Measurements from ENCODE around the gene RGS14. TPM values are rescaled to one million over a fixed set of nuclear protein-coding genes. Genes with fewer than 3 reads are reported as not detected.

Gene RGS14
- total RNA-seq, 1 experiment from 2014 or later = 4.8 TPM

DNA sequence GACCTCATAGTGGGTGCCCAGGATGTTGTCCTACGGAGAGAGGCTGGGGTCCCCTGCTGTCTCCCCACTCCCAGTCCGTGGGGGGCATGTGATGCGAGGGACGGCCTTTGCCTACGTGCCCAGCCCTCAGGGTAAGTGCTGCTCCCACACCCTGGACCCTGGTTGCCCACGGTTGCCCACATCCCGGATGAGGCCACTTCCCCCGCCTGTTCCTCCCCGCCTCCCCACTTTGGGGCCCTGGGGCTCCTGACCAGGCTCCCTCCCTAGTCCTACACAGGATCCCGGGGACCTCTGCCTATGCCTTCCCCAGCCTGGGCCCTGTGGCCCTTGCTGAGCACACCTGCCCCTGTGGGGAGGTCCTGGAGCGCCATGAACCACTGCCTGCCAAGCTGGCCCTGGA, 28.0 kb downstream of the RGS14 start:
- H3K27ac ChIP-seq = no peak overlapping the region
- no peak overlapping the region for H3K4me3 ChIP-seq
- H3K9me3 ChIP-seq (replicated peaks) = no peaks in the 10 kb centered on the region
- H3K27me3 ChIP-seq = peaks cover 24% of the 10 kb centered on the region
- no peak for DNase-seq
- H3K36me3 ChIP-seq = no peaks in the 10 kb centered on the region
- H3K4me1 ChIP-seq = no peaks in the 10 kb centered on the region; the same call in 1 of the 2 replicates

DNA sequence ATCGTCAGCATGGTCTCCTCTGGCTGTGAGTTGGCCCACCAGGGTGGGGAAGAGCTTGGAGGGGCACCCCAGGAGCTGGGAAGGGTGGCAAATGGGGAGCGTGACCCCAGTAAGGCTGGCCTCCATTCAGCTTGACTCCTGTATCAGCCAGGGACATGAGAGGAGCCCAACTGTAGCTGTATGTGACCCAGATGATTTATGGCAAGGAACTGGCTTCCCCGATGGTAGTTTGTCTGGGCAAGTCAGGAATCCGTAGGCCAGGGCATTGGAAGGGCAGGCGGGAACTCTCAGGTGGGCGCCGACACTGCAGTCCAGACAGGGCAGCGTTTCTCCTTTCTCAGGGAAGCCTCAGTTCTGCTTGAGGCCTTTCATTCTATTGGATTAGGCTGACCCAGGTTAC, 28.8 kb downstream of the RGS14 start:
- Histone ChIP-seq H3K4me3 (no peak overlapping the region), H3K36me3 (no peaks in the 10 kb centered on the region), H3K27ac (no peak overlapping the region), H3K27me3 (peaks cover 24% of the 10 kb centered on the region), H3K4me1 (no peaks in the 10 kb centered on the region; the same call in 1 of the 2 replicates), H3K9me3 (replicated peaks) (no peaks in the 10 kb centered on the region)
- DNase-seq = no peak

DNA sequence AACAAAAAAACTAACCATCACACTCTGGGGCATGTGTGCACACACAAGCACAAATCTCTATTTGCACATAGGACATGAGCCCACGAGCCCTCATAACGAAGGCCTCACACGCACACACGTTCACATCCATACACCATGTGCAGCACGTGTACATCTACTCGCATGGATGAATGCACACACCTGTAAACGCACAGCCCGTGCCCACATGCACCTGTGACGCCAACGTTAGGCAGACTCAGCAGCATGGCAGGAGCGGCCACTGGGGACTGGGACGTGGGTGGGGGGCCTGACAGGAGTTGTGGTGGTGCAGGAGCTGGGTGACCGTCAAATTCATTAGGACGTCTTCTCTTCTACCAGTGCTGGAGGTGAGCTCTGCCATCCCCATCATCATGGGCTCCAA, 29.7 kb downstream of the RGS14 start:
- Histone ChIP-seq H3K9me3 (replicated peaks) (no peaks in the 10 kb centered on the region), H3K4me1 (no peaks in the 10 kb centered on the region; the same call in 1 of the 2 replicates), H3K27me3 (peaks cover 21% of the 10 kb centered on the region), H3K36me3 (no peaks in the 10 kb centered on the region), H3K27ac (no peak overlapping the region), H3K4me3 (no peak overlapping the region)
- DNase-seq = no peak

DNA sequence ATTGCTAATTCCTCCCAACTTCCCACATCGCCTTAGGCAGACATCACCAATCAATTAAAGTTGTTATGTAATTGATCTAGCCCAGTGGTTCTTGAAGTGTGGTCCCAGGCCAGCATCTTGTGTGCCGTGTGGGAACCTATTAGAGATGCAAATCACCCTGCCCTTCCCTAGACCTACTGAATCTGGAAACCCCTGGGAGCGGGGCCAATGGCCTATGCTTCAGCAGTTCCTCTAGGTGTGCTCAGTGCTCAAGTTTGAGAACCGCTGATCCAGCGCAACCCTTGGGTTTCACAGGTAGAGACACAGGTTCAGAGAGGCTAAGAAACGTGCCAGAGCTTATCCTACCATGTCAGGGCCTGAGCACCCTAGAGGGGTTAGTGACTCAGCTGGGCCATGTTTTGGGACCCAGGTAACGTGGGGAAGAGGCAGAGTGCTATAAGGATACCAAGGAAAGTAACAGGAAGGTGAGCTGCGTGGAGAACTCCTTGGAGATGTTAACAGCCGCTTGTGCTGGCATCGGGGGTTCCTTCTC, 30.9 kb downstream of the RGS14 start:
- Histone ChIP-seq H3K4me1 (no peaks in the 10 kb centered on the region; the same call in 1 of the 2 replicates), H3K9me3 (replicated peaks) (no peaks in the 10 kb centered on the region), H3K27me3 (peaks cover 16% of the 10 kb centered on the region), H3K27ac (no peak overlapping the region), H3K36me3 (no peaks in the 10 kb centered on the region), H3K4me3 (no peak overlapping the region)
- no peak for DNase-seq

DNA sequence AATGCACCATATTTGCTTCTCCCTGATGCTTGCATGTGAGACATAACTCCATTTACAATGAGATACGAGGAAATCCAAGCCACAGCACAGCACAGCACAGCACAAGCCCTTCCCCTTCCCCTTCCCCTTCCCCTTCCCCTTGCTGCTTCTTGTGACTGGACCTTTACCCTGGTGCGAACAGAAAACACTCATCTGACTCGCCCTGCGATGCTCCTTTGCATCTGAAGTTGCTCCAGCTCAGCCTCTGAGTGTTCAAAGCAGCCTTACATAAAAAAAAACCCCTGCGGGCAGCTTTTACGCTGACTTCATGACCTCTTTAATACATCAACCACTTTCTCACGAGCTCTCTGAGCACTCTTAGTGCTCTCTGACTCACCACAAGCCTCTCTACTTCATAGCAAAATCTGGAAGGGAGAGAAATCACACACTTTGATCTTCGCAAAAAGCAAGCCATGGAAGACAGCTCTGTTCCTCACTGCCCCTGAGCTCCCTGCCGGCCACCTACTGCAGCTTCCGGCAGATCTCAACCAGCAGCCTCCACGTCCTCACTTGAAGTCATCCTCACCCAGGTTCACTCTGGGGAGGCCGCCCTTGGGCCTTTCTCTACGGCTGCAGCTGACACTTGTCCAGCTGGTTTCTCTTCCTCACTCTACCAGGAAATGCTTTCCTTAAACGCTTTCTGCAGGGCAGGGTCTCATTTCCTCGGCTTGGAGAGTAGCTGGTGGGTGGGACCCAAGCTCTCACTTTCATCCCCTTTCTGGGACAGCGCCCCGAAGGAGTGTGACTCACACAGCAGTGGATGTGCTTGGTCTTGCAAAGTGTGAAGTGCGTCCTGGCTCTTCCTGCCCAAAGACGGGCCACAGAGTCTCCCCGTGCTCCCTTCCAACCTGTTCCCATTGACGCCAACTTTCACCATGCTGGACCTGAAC, 31.8 kb downstream of the RGS14 start:
- no peaks in the 10 kb centered on the region for H3K9me3 ChIP-seq (replicated peaks)
- peak in 1 of 2 experiments; percentile 42 for DNase-seq
- H3K4me1 ChIP-seq = no peaks in the 10 kb centered on the region; the same call in 1 of the 2 replicates
- no peak overlapping the region for H3K27ac ChIP-seq
- peaks cover 9% of the 10 kb centered on the region for H3K27me3 ChIP-seq
- no peak overlapping the region for H3K4me3 ChIP-seq
- H3K36me3 ChIP-seq = no peaks in the 10 kb centered on the region

DNA sequence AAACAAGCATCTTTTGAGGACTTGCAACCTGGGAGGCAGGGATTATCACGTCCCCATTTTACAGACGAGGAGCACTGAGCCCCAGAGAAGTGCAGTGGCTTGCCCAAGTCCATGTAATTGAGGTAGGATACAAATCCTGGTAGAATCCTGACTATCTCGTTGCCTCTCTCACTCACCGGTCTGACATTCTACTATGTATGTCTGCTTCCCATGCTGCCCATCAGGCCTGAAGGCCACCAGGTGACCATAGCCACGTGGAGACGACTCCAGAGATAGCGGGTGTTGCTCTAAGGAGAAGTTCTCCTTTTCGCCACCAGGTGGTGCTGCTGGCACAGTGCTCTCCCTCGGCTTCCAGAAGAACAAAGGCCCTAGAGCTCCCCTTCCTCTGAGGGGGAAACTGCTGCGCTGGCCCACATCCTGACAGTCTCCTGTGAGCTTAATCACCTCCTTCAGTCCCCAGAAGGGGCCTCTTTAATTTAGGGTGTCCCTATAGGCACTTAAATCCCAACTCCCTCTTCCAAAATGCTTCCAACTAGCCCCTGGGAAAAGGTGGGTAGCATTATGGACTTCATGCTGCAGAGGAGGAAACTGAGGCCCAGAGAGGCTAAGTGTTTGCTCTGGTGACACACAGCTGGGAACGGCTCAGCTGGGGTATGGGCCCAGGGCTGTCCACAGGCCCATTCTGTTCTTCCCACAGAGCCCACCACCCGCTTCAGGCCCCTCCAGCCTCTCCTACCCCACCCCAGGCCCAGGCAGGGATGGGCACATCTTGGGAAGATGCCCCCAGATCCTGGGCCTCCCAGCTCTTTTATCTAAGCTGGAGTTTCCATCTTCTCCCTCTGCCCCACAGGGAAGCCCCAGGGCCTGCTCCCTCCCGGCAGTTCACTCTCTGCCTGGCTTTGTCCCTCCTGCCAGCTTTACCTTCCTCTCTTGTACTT, 32.9 kb downstream of the RGS14 start:
- Histone ChIP-seq H3K9me3 (replicated peaks) (no peaks in the 10 kb centered on the region), H3K27ac (no peak overlapping the region)

DNA sequence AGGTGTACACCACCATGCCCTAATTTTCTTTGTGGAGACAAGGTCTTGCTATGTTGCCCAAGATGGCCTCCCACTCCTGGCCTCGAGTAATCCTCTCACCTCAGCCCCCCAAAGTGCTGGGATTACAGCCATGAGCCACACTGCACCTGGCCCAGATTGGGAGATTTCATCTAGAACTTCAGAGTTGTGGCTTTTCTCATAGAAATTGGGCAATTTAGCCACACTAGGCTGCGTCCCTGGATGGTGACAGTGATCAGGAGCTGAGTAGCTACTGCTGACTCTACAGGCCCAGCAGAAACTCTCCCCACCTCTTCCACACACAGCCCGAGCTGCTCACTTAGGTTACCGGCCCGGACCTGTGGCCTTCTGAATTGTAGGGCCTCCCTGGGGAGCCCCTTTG, 35.0 kb downstream of the RGS14 start:
- H3K36me3 ChIP-seq = no peaks in the 10 kb centered on the region
- H3K27ac ChIP-seq = no peak overlapping the region
- no peak for DNase-seq
- no peak overlapping the region for H3K4me3 ChIP-seq
- no peaks in the 10 kb centered on the region; the same call in 1 of the 2 replicates for H3K4me1 ChIP-seq
- H3K27me3 ChIP-seq = peaks cover 12% of the 10 kb centered on the region
- H3K9me3 ChIP-seq (replicated peaks) = no peaks in the 10 kb centered on the region

More for the DNA sequence above, 32.9 kb downstream of the RGS14 start:
- no peak overlapping the region for H3K4me3 ChIP-seq
- DNase-seq = peak; percentile 85 to 95
- H3K4me1 ChIP-seq = no peaks in the 10 kb centered on the region; the same call in 1 of the 2 replicates
- H3K27me3 ChIP-seq = peaks cover 15% of the 10 kb centered on the region
- H3K36me3 ChIP-seq = no peaks in the 10 kb centered on the region

DNA sequence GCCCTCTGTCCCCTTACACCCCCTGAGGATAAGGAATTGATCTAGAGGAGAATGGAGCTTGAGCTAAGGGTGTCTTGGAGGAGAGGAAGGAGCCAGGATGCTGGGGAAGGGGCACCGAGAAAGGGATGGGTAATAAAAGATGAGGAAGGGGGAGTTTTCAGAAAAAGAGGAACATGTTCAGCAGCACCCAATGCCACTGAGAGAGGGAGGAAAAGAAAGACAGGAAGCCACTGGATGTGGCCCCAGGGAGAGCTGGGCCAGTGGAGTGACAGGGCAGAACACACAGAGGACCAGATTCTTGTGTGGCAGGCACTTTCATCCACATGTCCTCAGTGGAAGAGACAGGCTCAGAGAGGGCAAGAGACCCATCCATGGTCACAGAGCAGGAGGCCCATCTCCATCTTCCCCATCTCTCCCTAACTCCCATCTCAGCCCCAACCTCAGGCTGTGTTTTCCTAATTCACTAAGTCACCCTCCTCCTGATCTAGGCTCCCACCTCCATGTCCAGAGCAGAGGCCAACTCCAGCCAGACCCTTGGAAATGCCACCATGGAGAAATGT, 35.6 kb downstream of the RGS14 start:
- no peak for DNase-seq
- H3K9me3 ChIP-seq (replicated peaks) = no peaks in the 10 kb centered on the region
- H3K4me1 ChIP-seq = no peaks in the 10 kb centered on the region; the same call in 1 of the 2 replicates
- H3K36me3 ChIP-seq = no peaks in the 10 kb centered on the region
- H3K4me3 ChIP-seq = no peak overlapping the region
- peaks cover 12% of the 10 kb centered on the region for H3K27me3 ChIP-seq
- H3K27ac ChIP-seq = no peak overlapping the region

DNA sequence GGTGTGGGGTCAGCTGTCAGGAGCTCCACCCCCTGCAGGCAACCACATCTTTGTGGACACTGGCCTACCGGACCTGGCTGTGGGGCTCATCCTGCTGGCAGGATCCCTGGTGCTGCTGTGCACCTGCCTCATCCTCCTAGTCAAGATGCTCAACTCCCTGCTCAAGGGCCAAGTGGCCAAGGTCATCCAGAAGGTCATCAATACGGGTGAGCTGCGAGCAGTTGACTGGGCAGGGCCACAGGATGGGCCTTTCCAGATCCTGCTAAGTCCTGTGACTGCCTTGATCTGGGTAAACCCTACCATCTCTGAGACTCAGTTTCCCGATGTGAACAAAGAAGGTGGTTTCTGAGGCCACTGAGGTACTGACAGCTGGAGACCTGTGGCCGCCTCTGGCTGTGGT, 36.3 kb downstream of the RGS14 start:
- no peaks in the 10 kb centered on the region; the same call in 1 of the 2 replicates for H3K4me1 ChIP-seq
- H3K27ac ChIP-seq = no peak overlapping the region
- no peaks in the 10 kb centered on the region for H3K9me3 ChIP-seq (replicated peaks)
- DNase-seq = no peak
- H3K27me3 ChIP-seq = peaks cover 12% of the 10 kb centered on the region
- no peak overlapping the region for H3K4me3 ChIP-seq
- no peaks in the 10 kb centered on the region for H3K36me3 ChIP-seq

DNA sequence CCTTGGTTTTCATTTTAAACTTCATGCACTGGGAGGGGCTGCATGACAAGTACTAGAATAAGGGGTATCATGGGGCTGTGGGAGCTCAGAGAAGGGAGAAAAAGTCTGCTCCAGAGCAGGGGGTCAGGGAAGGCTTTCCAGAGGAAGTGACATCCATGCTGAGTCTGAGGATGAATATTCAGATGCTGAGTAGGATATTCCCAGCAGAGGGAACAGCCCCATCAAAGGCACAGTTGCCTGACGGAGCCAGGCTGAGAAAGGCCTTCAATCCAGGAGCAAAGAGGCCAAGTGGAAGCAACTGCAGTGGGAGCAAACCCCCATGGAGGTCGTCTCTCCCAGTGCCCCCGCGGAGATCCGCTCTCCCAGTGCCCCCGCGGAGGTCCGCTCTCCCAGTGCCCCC, 38.4 kb downstream of the RGS14 start:
- no peaks in the 10 kb centered on the region for H3K36me3 ChIP-seq
- no peak overlapping the region for H3K27ac ChIP-seq
- no peaks in the 10 kb centered on the region for H3K4me1 ChIP-seq
- H3K27me3 ChIP-seq = peaks cover 12% of the 10 kb centered on the region
- H3K4me3 ChIP-seq = no peak overlapping the region
- DNase-seq = no peak
- H3K9me3 ChIP-seq (replicated peaks) = no peaks in the 10 kb centered on the region

DNA sequence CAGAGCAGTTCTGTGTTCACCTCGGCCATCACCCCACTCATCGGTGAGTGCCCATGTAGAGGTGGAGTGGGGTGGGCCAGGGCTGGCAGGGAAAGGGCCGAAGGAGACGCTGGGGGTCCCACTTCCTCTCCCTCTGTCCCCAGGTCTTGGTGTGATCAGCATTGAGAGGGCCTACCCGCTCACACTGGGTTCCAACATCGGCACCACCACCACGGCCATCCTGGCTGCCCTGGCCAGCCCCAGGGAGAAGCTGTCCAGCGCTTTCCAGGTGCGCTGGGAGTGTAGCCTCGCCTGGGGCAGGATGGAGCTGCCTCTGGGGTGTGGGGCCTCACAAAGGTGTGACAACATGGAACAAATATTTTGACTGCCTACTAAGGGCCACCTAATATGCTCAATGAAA, 39.1 kb downstream of the RGS14 start:
- no peaks in the 10 kb centered on the region for H3K4me1 ChIP-seq
- H3K4me3 ChIP-seq = no peak overlapping the region
- no peaks in the 10 kb centered on the region for H3K9me3 ChIP-seq (replicated peaks)
- H3K27me3 ChIP-seq = peaks cover 12% of the 10 kb centered on the region
- no peaks in the 10 kb centered on the region for H3K36me3 ChIP-seq
- DNase-seq = no peak
- H3K27ac ChIP-seq = no peak overlapping the region

DNA sequence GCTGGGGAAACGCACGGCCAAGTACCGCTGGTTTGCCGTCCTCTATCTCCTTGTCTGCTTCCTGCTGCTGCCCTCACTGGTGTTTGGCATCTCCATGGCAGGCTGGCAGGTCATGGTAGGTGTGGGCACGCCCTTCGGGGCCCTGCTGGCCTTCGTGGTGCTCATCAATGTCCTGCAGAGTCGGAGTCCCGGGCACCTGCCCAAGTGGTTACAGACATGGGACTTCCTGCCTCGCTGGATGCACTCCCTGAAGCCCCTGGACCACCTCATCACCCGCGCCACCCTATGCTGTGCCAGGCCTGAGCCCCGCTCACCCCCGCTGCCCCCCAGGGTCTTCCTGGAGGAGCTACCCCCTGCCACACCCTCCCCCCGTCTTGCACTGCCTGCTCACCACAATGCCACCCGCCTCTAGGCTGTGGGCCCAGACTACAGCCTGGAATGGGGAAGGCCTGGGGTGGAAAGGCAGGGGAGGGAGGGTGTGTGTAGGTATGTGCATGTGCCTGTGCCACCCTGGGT, 40.2 kb downstream of the RGS14 start:
- Histone ChIP-seq H3K27me3 (peaks cover 9% of the 10 kb centered on the region), H3K9me3 (replicated peaks) (no peaks in the 10 kb centered on the region), H3K4me3 (no peak overlapping the region), H3K36me3 (no peaks in the 10 kb centered on the region), H3K27ac (no peak overlapping the region), H3K4me1 (no peaks in the 10 kb centered on the region)
- no peak for DNase-seq

DNA sequence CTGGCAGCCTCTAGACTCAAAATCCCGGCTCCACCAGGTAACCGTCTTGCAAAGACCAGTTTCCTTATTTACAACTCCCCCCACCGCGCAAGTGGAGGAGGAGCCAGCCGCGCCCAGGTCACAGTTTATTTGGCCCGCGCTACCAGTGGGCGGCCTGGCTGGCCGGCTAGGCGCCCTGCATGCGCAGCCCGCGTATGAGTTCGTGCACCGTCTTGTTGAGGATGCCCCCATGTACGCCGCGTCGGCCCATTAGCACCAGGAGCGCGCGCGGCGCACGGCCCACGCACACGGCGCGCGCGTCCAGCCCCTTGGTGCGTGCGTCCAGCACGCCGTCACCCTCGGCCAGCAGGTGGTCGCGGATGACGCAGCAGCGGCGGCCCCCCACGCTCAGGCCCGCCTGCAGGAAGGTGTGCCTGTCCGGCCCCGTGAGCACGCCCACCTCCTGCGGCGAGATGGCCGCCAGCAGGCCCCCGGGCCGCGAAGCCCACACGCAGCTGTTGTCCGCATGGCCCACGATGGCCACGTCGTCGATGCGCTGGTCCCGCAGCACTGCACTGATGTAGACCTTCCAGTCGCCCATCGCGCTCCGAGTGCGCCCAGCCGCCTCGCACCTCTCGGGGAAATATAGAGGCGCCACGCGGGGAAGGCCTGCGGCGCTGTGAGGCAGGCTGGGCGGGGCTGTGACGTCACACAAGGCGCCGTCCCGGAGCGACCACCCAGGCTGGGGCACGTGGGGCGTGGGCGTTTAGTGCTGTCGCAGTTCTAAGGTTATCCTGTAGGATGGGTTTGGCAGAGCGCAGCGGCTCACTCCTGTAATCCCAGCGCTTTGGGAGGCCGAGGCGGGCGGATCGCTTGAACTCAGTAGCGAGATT, 42.5 kb downstream of the RGS14 start, which contains the start of gene PFN3:
TSS of gene PFN3 (minus strand) at position 665 of the 872 bp plus-strand sequence. CDS start at position 580, 85 bp downstream.
- no peak within 1 kb of the TSS for H3K4me3 ChIP-seq
- H3K27me3 ChIP-seq = peaks cover 5% of the 10 kb centered on the region
- H3K4me1 ChIP-seq = no peaks in the 10 kb centered on the region
- H3K36me3 ChIP-seq = no peaks in the 10 kb centered on the region
- no peak within 1 kb of the TSS for H3K27ac ChIP-seq
- no peaks in the 10 kb centered on the region for H3K9me3 ChIP-seq (replicated peaks)
- no peak for DNase-seq
